Testis (tissue), 3 donors: ENCODE data around the gene HRC. TPM values are rescaled to one million over a fixed set of nuclear protein-coding genes. Genes with fewer than 3 reads are reported as not detected.

Experiments
- DNase-seq: peaks from one replicate; pipeline ENCODE4 v3.0.0-alpha.2; 2019
- H3K27ac ChIP-seq, 2 donors: fragments of 200-600 bp; sonication (generic); one replicate each; pipeline ENCODE4 v1.5.1; 2019
- H3K27me3 ChIP-seq: fragments of 200-600 bp; sonication (generic); one replicate; pipeline ENCODE4 v1.5.1; 2019
- H3K36me3 ChIP-seq: fragments of 200-600 bp; sonication (generic); one replicate; pipeline ENCODE4 v1.5.1; 2017; ENCODE audit warnings: low read depth; ENCODE audit errors: missing control alignments
- H3K4me1 ChIP-seq: fragments of 200-600 bp; sonication (generic); one replicate; pipeline ENCODE4 v1.5.1; 2019
- H3K4me3 ChIP-seq, 2 donors: fragments of 200-600 bp; sonication (generic); one replicate each; pipeline ENCODE4 v1.5.1; 2017 to 2019
- H3K9me3 ChIP-seq: fragments of 200-600 bp; sonication (generic); one replicate; pipeline ENCODE4 v1.5.1; 2017
- CTCF ChIP-seq, 3 experiments: fragments of 450-650 bp in 2 of 3; fragments of 200-600 bp in 1 of 3; sonication (generic) in 1 of 3; IDR thresholded peaks; one replicate each; pipeline ENCODE4 v1.5.1; 2016 to 2019; ENCODE audit warnings: antibody characterized with exemption in 3 of 3, mild to moderate bottlenecking in 2 of 3, moderate library complexity in 1 of 3
- POLR2A ChIP-seq: fragments of 450-650 bp; IDR thresholded peaks from one replicate; pipeline ENCODE4 v1.6.1; 2017; ENCODE audit warnings: antibody characterized with exemption, mild to moderate bottlenecking, moderate library complexity
- WGBS, 2 donors: methylation state at CpG; one replicate each; pipeline ENCODE4 v1.1.5; 2018; 5-methylcytosine and 5-hydroxymethylcytosine counted together
- intact Hi-C: fragments of 100-400 bp; cut with DNase I; formaldehyde crosslinking; loops from one replicate; pipeline ENCODE4 v1.15.1; 2023; ENCODE audit warnings: low total_unique reads
- polyA plus RNA-seq: library from polyadenylated mRNA; stranded (reverse); fragments of 350-450 nt; fragmentation: Illumina TruSeq; extraction: RNeasy Lipid Tissue Mini Kit (QIAGEN cat#74804); gene quantifications from one replicate; pipeline ENCODE4 v1.2.3, GENCODE V29; 2014; ENCODE audit warnings: low read depth, low replicate concordance; ENCODE audit not compliant: insufficient read depth
- total RNA-seq, 2 donors: library from RNA; depleted of rRNA; stranded (reverse); fragments of >200 nt; gene quantifications; one replicate each; pipeline ENCODE4 v1.2.3, GENCODE V29; 2016

The HRC gene
- total and polyA plus RNA-seq, 3 donors from 2014 or later: 1.8 to 5.4 (median 4.1) TPM

GRCh38 chr19:49107625-49108459, 47.4 kb downstream of the HRC start:
- intact Hi-C loops: no loop called here
- Histone ChIP-seq H3K4me3 (peak overlapping the region in 1 of 2 donors; percentile 44), H3K27ac (no peak overlapping the region), H3K36me3 (no peaks in the 10 kb centered on the region), H3K9me3 (no peaks in the 10 kb centered on the region), H3K27me3 (no peaks in the 10 kb centered on the region), H3K4me1 (peaks cover 10% of the 10 kb centered on the region)
- WGBS, 2 donors: 80 to 83% methylated on average over 58 to 92 of the region's 93 CpGs
- TF ChIP-seq POLR2A (no peak), CTCF (IDR thresholded peaks at IDR 0.05) (no peak)
- no peak for DNase-seq

GRCh38 chr19:49106648-49107135, 48.5 kb downstream of the HRC start:
- Histone ChIP-seq H3K27me3 (no peaks in the 10 kb centered on the region), H3K4me1 (peaks cover 12% of the 10 kb centered on the region), H3K4me3 (no peak overlapping the region), H3K9me3 (no peaks in the 10 kb centered on the region), H3K36me3 (no peaks in the 10 kb centered on the region), H3K27ac (no peak overlapping the region)
- 48 to 67% methylated on average over 12 of the region's 12 CpGs for WGBS, 2 donors
- peak; percentile 63 for DNase-seq
- TF ChIP-seq CTCF (IDR thresholded peaks at IDR 0.05) (peak; percentile 53 to 69 (median 67)), POLR2A (no peak)
- intact Hi-C loops: no loop called here

- TF ChIP-seq CTCF (IDR thresholded peaks at IDR 0.05) (no peak), POLR2A (no peak)
- no peaks in the 10 kb centered on the region for H3K9me3 ChIP-seq
- no peaks in the 10 kb centered on the region for H3K36me3 ChIP-seq
- no peak overlapping the region for H3K4me3 ChIP-seq
- intact Hi-C loops: no loop called here
- peaks cover 3% of the 10 kb centered on the region for H3K4me1 ChIP-seq
- 78% methylated on average over 14 to 30 of the region's 30 CpGs for WGBS, 2 donors
- no peak for DNase-seq
- no peak overlapping the region for H3K27ac ChIP-seq
- H3K27me3 ChIP-seq: no peaks in the 10 kb centered on the region
These were observed 50.8 kb downstream of the HRC start for GRCh38 chr19:49104229-49104864.

- no peak for DNase-seq
- no peak for TF ChIP-seq CTCF (IDR thresholded peaks at IDR 0.05)
- TF ChIP-seq POLR2A: no peak
- Histone ChIP-seq H3K27me3 (no peaks in the 10 kb centered on the region), H3K36me3 (no peaks in the 10 kb centered on the region), H3K27ac (no peak overlapping the region), H3K4me3 (no peak overlapping the region), H3K4me1 (peaks cover 3% of the 10 kb centered on the region), H3K9me3 (no peaks in the 10 kb centered on the region)
- 77 to 90% methylated on average over 6 to 32 of the region's 33 CpGs for WGBS, 2 donors
- intact Hi-C loops: no loop called here
These were observed 51.7 kb downstream of the HRC start for GRCh38 chr19:49103331-49104085.
